ENCODE results near the gene PANK3.
"Not testable (repeated sequence)": the region's sequence is repeated elsewhere in the genome, so short reads cannot be mapped to it uniquely, and the experiment has no call there.

The PANK3 gene

GRCh38 chr5:168585119-168585856 is 6.1 kb upstream of the PANK3 start:
- ATAC-seq (ENCODE audit: insufficient read depth, low read depth), result no peak
- H3K27ac ChIP-seq (ENCODE audit: low read length), result no peak overlapping the region
- H3K36me3 ChIP-seq (ENCODE audit: insufficient read depth, low read length), result no peaks in the 10 kb centered on the region
- H3K4me1 ChIP-seq (ENCODE audit: insufficient read depth, low read length), result peaks cover 5% of the 10 kb centered on the region
- no peaks in the 10 kb centered on the region for H3K27me3 ChIP-seq (ENCODE audit: insufficient read depth, low read length, poor library complexity)
- no peak overlapping the region for H2AFZ ChIP-seq (ENCODE audit: low read depth, low read length)
- H3K79me2 ChIP-seq (ENCODE audit: insufficient read depth, low read length), result peaks cover under 1% of the 10 kb centered on the region; the same call in 1 of the 2 replicates
- no peak overlapping the region for H3K4me3 ChIP-seq (ENCODE audit: low read depth in 1 of 2, low read length in 2 of 2)
- no peak for DNase-seq
- H4K20me1 ChIP-seq (ENCODE audit: insufficient read depth, low read length), result no peaks in the 10 kb centered on the region
- H3K4me2 ChIP-seq (ENCODE audit: insufficient read depth, low read length), result no peak overlapping the region
- no peaks in the 10 kb centered on the region for H3K9me3 ChIP-seq (ENCODE audit: insufficient read depth, low read length, severe bottlenecking)
- H3K9ac ChIP-seq (ENCODE audit: low read depth, low read length), result no peak overlapping the region
- TF ChIP-seq EZH2 (IDR thresholded peaks at IDR 0.05; ENCODE audit: borderline replicate concordance, low read depth, low read length, severe bottlenecking), result no peak

DNA sequence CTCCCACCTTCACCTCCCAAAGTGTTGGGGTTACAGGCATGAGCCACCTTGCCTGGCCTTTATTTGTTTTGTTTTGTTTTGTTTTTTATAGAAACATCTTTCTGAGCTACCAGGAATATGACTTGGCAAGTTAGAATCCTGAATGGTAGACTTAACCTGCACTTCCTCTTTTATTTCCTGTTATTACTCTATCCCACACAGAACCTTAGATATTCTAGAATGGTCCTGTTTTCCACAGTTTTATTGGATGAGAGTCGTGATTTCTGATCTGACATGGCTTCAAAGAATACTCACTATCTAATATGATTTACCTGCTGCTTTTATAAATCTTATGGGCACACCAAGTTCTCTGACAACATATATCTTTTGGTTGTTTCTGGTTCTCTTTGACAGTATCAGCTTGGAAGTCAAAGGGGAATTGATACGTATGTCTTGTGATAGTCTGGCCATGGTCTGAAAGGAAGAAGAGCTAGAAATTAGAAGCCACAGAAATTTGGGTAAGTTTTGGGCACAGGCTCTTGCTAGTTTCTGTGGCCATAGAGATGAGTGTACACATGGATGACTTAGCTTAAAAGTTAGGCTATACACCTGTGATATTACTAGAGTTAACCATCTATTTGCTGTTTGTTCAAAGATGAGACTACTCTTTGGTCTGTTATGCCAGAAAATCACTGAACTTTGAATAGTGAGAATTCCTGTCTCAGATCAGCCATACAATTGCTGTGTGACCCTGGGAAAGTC is 4.7 kb upstream of the PANK3 start:
- Histone ChIP-seq H3K27me3 (ENCODE audit: insufficient read depth, low read length, poor library complexity) (no peaks in the 10 kb centered on the region), H3K36me3 (ENCODE audit: insufficient read depth, low read length) (peaks cover 1% of the 10 kb centered on the region; the same call in 1 of the 2 replicates), H3K9me3 (ENCODE audit: insufficient read depth, low read length, severe bottlenecking) (no peaks in the 10 kb centered on the region), H3K4me1 (ENCODE audit: insufficient read depth, low read length) (peaks cover 9% of the 10 kb centered on the region), H3K4me2 (ENCODE audit: insufficient read depth, low read length) (no peak overlapping the region), H3K79me2 (ENCODE audit: insufficient read depth, low read length) (peaks cover 10% of the 10 kb centered on the region), H3K9ac (ENCODE audit: low read depth, low read length) (no peak overlapping the region), H4K20me1 (ENCODE audit: insufficient read depth, low read length) (peaks cover 3% of the 10 kb centered on the region), H3K4me3 (ENCODE audit: low read depth in 1 of 2, low read length in 2 of 2) (no peak overlapping the region), H2AFZ (ENCODE audit: low read depth, low read length) (no peak overlapping the region), H3K27ac (ENCODE audit: low read length) (no peak overlapping the region)
- TF ChIP-seq EZH2 (IDR thresholded peaks at IDR 0.05; ENCODE audit: borderline replicate concordance, low read depth, low read length, severe bottlenecking) (no peak), CTCF (IDR thresholded peaks at IDR 0.05; ENCODE audit: borderline replicate concordance, extremely low read depth, low read length, poor library complexity, severe bottlenecking) (no peak)
- ATAC-seq (ENCODE audit: insufficient read depth, low read depth) (no peak), DNase-seq (no peak)

DNA sequence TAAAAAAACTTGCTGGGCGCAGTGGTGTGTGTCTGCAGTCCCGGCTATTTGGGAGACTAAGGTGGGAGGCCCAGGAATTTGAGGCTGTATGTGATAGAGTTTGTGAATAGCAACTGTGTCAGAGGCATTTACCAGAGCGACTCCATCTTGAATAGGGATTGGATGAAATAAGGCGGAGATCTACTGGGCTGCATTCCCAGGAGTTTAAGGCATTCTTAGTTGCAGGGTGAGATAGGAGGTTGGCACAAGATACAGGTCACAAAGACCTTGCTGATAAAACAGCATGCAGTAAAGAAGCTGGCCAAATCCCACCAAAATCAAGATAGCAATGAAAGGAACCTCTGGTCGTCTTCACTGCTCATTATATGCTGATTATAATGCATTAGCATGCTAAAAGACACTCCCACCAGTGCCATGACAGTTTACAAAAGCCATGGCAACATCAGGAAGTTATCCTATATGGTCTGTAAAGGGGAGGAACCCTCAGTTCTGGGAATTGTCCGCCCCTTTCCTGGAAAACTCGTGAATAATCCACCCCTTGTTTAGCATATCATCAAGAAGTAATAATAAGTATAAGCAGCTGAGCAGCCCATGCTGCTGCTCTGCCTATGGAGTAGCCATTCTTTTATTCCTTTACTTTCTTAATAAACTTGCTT is 1.8 kb upstream of the PANK3 start:
- H3K4me2 ChIP-seq (ENCODE audit: insufficient read depth, low read length), result peak overlapping the region; percentile 77
- H2AFZ ChIP-seq (ENCODE audit: low read depth, low read length), result not testable (repeated sequence)

DNA sequence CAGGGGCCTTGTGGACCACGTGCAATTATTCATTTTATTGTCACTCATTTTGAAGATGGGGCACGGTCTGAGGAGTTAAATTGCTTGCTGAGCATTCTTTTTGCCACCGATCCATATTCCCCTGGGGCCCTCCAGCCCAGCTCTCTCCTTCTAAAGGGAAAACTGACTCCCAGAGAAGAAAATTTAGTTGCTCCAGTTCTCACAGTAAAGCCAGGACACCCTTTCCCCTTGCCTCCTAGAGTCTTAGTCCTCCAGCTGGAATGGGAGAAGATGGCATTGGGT is 1.0 kb upstream of the PANK3 start:
- peaks cover 32% of the 10 kb centered on the region for H3K4me1 ChIP-seq (ENCODE audit: insufficient read depth, low read length)
- no peaks in the 10 kb centered on the region for H3K27me3 ChIP-seq (ENCODE audit: insufficient read depth, low read length, poor library complexity)
- TF ChIP-seq CTCF (IDR thresholded peaks at IDR 0.05; ENCODE audit: borderline replicate concordance, extremely low read depth, low read length, poor library complexity, severe bottlenecking) (no peak), EZH2 (IDR thresholded peaks at IDR 0.05; ENCODE audit: borderline replicate concordance, low read depth, low read length, severe bottlenecking) (no peak)
- H3K9me3 ChIP-seq (ENCODE audit: insufficient read depth, low read length, severe bottlenecking), result no peaks in the 10 kb centered on the region
- peak overlapping the region; percentile 73 for H3K9ac ChIP-seq (ENCODE audit: low read depth, low read length)
- ATAC-seq (ENCODE audit: insufficient read depth, low read depth) (no peak), DNase-seq (peak; percentile 14)
- peak overlapping the region; percentile 92 for H2AFZ ChIP-seq (ENCODE audit: low read depth, low read length)
- peaks cover 28% of the 10 kb centered on the region for H3K36me3 ChIP-seq (ENCODE audit: insufficient read depth, low read length)
- H3K4me2 ChIP-seq (ENCODE audit: insufficient read depth, low read length), result peak overlapping the region; percentile 77
- H4K20me1 ChIP-seq (ENCODE audit: insufficient read depth, low read length), result peaks cover 40% of the 10 kb centered on the region
- H3K79me2 ChIP-seq (ENCODE audit: insufficient read depth, low read length), result peaks cover 47% of the 10 kb centered on the region
- peak overlapping the region; percentile 97 for H3K27ac ChIP-seq (ENCODE audit: low read length)
- H3K4me3 ChIP-seq (ENCODE audit: low read depth in 1 of 2, low read length in 2 of 2), result peak overlapping the region; percentile 39 to 67; a peak in 3 of 4 replicates

More for the DNA sequence above, 1.8 kb upstream of the PANK3 start:
- H3K9me3 ChIP-seq (ENCODE audit: insufficient read depth, low read length, severe bottlenecking); ATAC-seq (ENCODE audit: insufficient read depth, low read depth); H3K27me3 ChIP-seq (ENCODE audit: insufficient read depth, low read length, poor library complexity); H3K27ac ChIP-seq (ENCODE audit: low read length); H3K9ac ChIP-seq (ENCODE audit: low read depth, low read length); DNase-seq: not testable (repeated sequence)
- 0 out of 4 replicates have a peak overlapping the region, but pooled peaks of 1 of the 2 experiments have one; percentile 67 for H3K4me3 ChIP-seq (ENCODE audit: low read depth in 1 of 2, low read length in 2 of 2)
- H3K36me3 ChIP-seq (ENCODE audit: insufficient read depth, low read length), result peaks cover 22% of the 10 kb centered on the region
- H4K20me1 ChIP-seq (ENCODE audit: insufficient read depth, low read length), result peaks cover 32% of the 10 kb centered on the region
- H3K4me1 ChIP-seq (ENCODE audit: insufficient read depth, low read length), result peaks cover 32% of the 10 kb centered on the region
- peaks cover 39% of the 10 kb centered on the region for H3K79me2 ChIP-seq (ENCODE audit: insufficient read depth, low read length)
